Liver (tissue), 9 donors: ENCODE results near the gene HSPA12A. TPM values are rescaled to one million over a fixed set of nuclear protein-coding genes. Genes with fewer than 3 reads are reported as not detected.

Experiments used
- DNase-seq: peaks from one replicate; pipeline ENCODE4 v3.0.0-alpha.2; 2017; ENCODE audit warnings: low spot score
- H3K27ac ChIP-seq, 2 donors: one replicate each; pipeline ENCODE4 v1.7.0; 2013; ENCODE audit warnings: inconsistent platforms in 2 of 2, low read length in 2 of 2, control low read depth in 1 of 2, low read depth in 1 of 2, mild to moderate bottlenecking in 1 of 2
- H3K27me3 ChIP-seq, 4 donors: one replicate each; pipeline versions ENCODE4 v1.6.1 to v1.7.0; 2013; ENCODE audit warnings: low read length in 3 of 4, inconsistent platforms in 1 of 4, mild to moderate bottlenecking in 1 of 4, moderate library complexity in 1 of 4; ENCODE audit not compliant: control insufficient read depth in 4 of 4, insufficient read depth in 4 of 4
- H3K36me3 ChIP-seq, 4 donors: one replicate each; pipeline versions ENCODE4 v1.6.1 to v1.7.0; 2013; ENCODE audit warnings: low read length in 3 of 4, mild to moderate bottlenecking in 3 of 4, low read depth in 1 of 4, moderate library complexity in 1 of 4; ENCODE audit not compliant: control insufficient read depth in 4 of 4, insufficient read depth in 3 of 4
- H3K4me1 ChIP-seq, 4 donors: one replicate each; pipeline versions ENCODE4 v1.6.1 to v1.7.0; 2013; ENCODE audit warnings: low read length in 3 of 4, mild to moderate bottlenecking in 3 of 4, moderate library complexity in 1 of 4; ENCODE audit not compliant: control insufficient read depth in 4 of 4, insufficient read depth in 4 of 4
- H3K4me3 ChIP-seq, 3 donors: one replicate each; pipeline versions ENCODE4 v1.6.1 to v1.7.0; 2013; ENCODE audit warnings: low read length in 3 of 3, control low read depth in 1 of 3, low read depth in 1 of 3, mild to moderate bottlenecking in 1 of 3
- H3K9ac ChIP-seq, 2 donors: one replicate each; pipeline ENCODE4 v1.7.0; 2013; ENCODE audit warnings: low read length in 2 of 2, mild to moderate bottlenecking in 2 of 2, moderate library complexity in 2 of 2, control low read depth in 1 of 2, low read depth in 1 of 2
- H3K9me3 ChIP-seq, 4 donors: one replicate each; pipeline versions ENCODE4 v1.6.1 to v1.7.0; 2013; ENCODE audit warnings: low read length in 3 of 4; ENCODE audit not compliant: control insufficient read depth in 4 of 4
- FOXA1 ChIP-seq: IDR thresholded peaks from 2 replicates; pipeline ENCODE4 v1.6.1; 2016; ENCODE audit warnings: antibody characterized with exemption
- FOXA2 ChIP-seq: IDR thresholded peaks from 2 replicates; pipeline ENCODE4 v1.6.1; 2016; ENCODE audit warnings: antibody characterized with exemption
- JUND ChIP-seq, 2 donors: IDR thresholded peaks; 2 replicates each; pipeline ENCODE4 v1.6.1; 2016; ENCODE audit warnings: antibody characterized with exemption in 2 of 2
- NR2F2 ChIP-seq: IDR thresholded peaks from 2 replicates; pipeline ENCODE4 v1.6.1; 2016; ENCODE audit warnings: antibody characterized with exemption
- RXRA ChIP-seq, 2 donors: IDR thresholded peaks; 2 replicates each; pipeline ENCODE4 v1.6.1; 2017 to 2018; ENCODE audit warnings: antibody characterized with exemption in 2 of 2, mild to moderate bottlenecking in 1 of 2
- SP1 ChIP-seq: IDR thresholded peaks from 2 replicates; pipeline ENCODE4 v1.6.1; 2018; ENCODE audit warnings: antibody characterized with exemption, mild to moderate bottlenecking
- TAF1 ChIP-seq: conservative IDR thresholded peaks from 2 replicates; pipeline ENCODE4 v1.6.1; 2016; ENCODE audit warnings: antibody characterized with exemption, mild to moderate bottlenecking
- ZBTB33 ChIP-seq: IDR thresholded peaks from 2 replicates; pipeline ENCODE4 v1.6.1; 2016; ENCODE audit warnings: antibody characterized with exemption
- WGBS: extraction: QIAGEN DNeasy Blood & Tissue Kit; methylation state at CpG from one replicate; pipeline ENCODE4 v1.1.7; 2013; 5-methylcytosine and 5-hydroxymethylcytosine counted together
- polyA plus RNA-seq, 2 donors: library from polyadenylated mRNA; stranded (reverse) in 1 of 2; unstranded in 1 of 2; fragments of 200-250 nt in 1 of 2; fragments of >200 nt in 1 of 2; fragmentation: Nextera tagmentation in 1 of 2; extraction: Ambion mirVana in 1 of 2; gene quantifications; one replicate each; pipeline versions ENCODE4 v1.2.1 to v1.2.3, GENCODE V29; 2013 to 2015
- total RNA-seq, 2 donors: library from RNA; depleted of rRNA; stranded (reverse); fragments of >200 nt; gene quantifications; one replicate each; pipeline ENCODE4 v1.2.3, GENCODE V29; 2014
- TF ChIP-seq, protein P1 (sequence below): IDR thresholded peaks from 2 replicates; pipeline ENCODE4 v1.6.1; 2016; ENCODE audit warnings: antibody characterized with exemption, mild to moderate bottlenecking
- donor health status: healthy.
- donor health status: healthy.
- donor health status: healthy.
- donor health status: healthy.
- donor health status: healthy.

HSPA12A gene
- total and polyA plus RNA-seq, 4 donors, result 1.3 to 4.5 (median 1.6) TPM

GRCh38 chr10:116769368-116769767, 27.0 kb upstream of the HSPA12A start (continued):
- TF ChIP-seq, protein P1, sequence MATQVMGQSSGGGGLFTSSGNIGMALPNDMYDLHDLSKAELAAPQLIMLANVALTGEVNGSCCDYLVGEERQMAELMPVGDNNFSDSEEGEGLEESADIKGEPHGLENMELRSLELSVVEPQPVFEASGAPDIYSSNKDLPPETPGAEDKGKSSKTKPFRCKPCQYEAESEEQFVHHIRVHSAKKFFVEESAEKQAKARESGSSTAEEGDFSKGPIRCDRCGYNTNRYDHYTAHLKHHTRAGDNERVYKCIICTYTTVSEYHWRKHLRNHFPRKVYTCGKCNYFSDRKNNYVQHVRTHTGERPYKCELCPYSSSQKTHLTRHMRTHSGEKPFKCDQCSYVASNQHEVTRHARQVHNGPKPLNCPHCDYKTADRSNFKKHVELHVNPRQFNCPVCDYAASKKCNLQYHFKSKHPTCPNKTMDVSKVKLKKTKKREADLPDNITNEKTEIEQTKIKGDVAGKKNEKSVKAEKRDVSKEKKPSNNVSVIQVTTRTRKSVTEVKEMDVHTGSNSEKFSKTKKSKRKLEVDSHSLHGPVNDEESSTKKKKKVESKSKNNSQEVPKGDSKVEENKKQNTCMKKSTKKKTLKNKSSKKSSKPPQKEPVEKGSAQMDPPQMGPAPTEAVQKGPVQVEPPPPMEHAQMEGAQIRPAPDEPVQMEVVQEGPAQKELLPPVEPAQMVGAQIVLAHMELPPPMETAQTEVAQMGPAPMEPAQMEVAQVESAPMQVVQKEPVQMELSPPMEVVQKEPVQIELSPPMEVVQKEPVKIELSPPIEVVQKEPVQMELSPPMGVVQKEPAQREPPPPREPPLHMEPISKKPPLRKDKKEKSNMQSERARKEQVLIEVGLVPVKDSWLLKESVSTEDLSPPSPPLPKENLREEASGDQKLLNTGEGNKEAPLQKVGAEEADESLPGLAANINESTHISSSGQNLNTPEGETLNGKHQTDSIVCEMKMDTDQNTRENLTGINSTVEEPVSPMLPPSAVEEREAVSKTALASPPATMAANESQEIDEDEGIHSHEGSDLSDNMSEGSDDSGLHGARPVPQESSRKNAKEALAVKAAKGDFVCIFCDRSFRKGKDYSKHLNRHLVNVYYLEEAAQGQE, result no peak
- no peak for TF ChIP-seq ZBTB33

DNA sequence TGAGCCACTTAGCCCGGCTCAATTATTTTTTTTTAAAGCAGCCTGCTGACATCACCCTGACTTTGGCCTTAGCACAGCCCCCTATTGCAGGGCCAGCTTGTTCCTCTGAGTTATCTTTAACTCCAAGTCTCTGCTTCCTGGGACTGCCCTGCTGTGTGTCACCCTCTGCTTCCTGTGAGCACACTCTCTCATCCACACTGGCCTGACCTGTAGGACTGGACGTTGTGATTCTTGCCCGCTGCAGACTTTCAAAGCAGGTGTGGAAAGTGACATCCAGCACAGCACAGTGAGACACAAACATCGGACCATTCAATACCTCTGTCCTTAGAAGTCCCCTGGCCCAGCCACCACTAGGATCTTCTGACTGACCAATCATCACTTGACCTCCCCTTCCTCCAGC, 26.4 kb upstream of the HSPA12A start:
- Histone ChIP-seq H3K4me1 (peaks cover 0 to 13% (median 5%) of the 10 kb centered on the region in 4 donors), H3K9ac (no peak overlapping the region), H3K9me3 (peaks cover 0 to 6% (median 1%) of the 10 kb centered on the region in 4 donors), H3K36me3 (no peaks in the 10 kb centered on the region), H3K27ac (no peak overlapping the region), H3K4me3 (no peak overlapping the region), H3K27me3 (peaks cover 0 to 3% (median 0%) of the 10 kb centered on the region in 4 donors)
- TF ChIP-seq FOXA2 (no peak), TAF1 (no peak), SP1 (no peak)
- no peak for DNase-seq
- 74% methylated on average over 4 of the region's 4 CpGs for WGBS

- DNase-seq, result no peak
- no peak overlapping the region for H3K9ac ChIP-seq
- 52% methylated on average over 13 of the region's 13 CpGs for WGBS
- TF ChIP-seq RXRA (IDR thresholded peaks at IDR 0.05), result peak; percentile 23 to 47
- TF ChIP-seq, protein P1, result no peak
- TF ChIP-seq JUND (IDR thresholded peaks at IDR 0.05), result no peak
- no peak for TF ChIP-seq FOXA1
- TF ChIP-seq NR2F2, result peak; percentile 57
- H3K4me3 ChIP-seq, result no peak overlapping the region
- H3K36me3 ChIP-seq, result no peaks in the 10 kb centered on the region
- H3K4me1 ChIP-seq, result peaks cover 0 to 13% (median 5%) of the 10 kb centered on the region in 4 donors
- H3K27ac ChIP-seq, result no peak overlapping the region
- H3K9me3 ChIP-seq, result peaks cover 0 to 6% (median 1%) of the 10 kb centered on the region in 4 donors
- peaks cover 0 to 3% (median 0%) of the 10 kb centered on the region in 4 donors for H3K27me3 ChIP-seq
Measured at GRCh38 chr10:116766837-116767634, 24.7 kb upstream of the HSPA12A start.
